Central memory CD8-positive, alpha-beta T cell (primary cell): ENCODE measurements around the gene OLFM3.

ENCODE experiments used
- ATAC-seq: fragments of 150-1000 bp; cut with Tn5 transposase; replicated peaks from 2 replicates; pipeline ENCODE4 v1.10.0; 2022; ENCODE audit warnings: mild to moderate bottlenecking, moderate FRiP score, moderate number of reproducible peaks; ENCODE audit not compliant: poor library complexity, severe bottlenecking; ENCODE audit errors: extremely low read depth
- DNase-seq, 2 donors: peaks; one replicate each; pipeline ENCODE4 v3.0.0; 2021; ENCODE audit warnings: low spot score in 2 of 2
- H3K27ac Mint-ChIP-seq: one replicate; pipeline ENCODE4 v1.8.0; 2022; ENCODE audit warnings: low read depth, mild to moderate bottlenecking, moderate library complexity, mixed read lengths
- H3K27me3 Mint-ChIP-seq: one replicate; pipeline ENCODE4 v1.8.0; 2022; ENCODE audit warnings: mixed read lengths
- H3K36me3 Mint-ChIP-seq: one replicate; pipeline ENCODE4 v1.8.0; 2022; ENCODE audit warnings: mild to moderate bottlenecking, moderate library complexity, mixed read lengths; ENCODE audit not compliant: insufficient read depth
- H3K4me1 Mint-ChIP-seq: one replicate; pipeline ENCODE4 v1.8.0; 2022; ENCODE audit warnings: mixed read lengths
- H3K4me3 Mint-ChIP-seq: one replicate; pipeline ENCODE4 v1.8.0; 2022; ENCODE audit warnings: mild to moderate bottlenecking, moderate library complexity, mixed read lengths
- H3K9me3 Mint-ChIP-seq: one replicate; pipeline ENCODE4 v1.8.0; 2022; ENCODE audit warnings: mixed read lengths

OLFM3 gene

GRCh38 chr1:101884621-101885020 lies 112.1 kb downstream of the OLFM3 start:
- Mint-ChIP-seq H3K27ac (no peak overlapping the region), H3K36me3 (no peaks in the 10 kb centered on the region), H3K9me3 (peaks cover 3% of the 10 kb centered on the region), H3K4me3 (no peak overlapping the region), H3K27me3 (no peaks in the 10 kb centered on the region), H3K4me1 (no peaks in the 10 kb centered on the region)
- ATAC-seq (no peak), DNase-seq (no peak)

GRCh38 chr1:101875891-101876290 lies 120.8 kb downstream of the OLFM3 start:
- no peak for ATAC-seq
- H3K9me3 Mint-ChIP-seq, result no peaks in the 10 kb centered on the region
- no peak overlapping the region for H3K4me3 Mint-ChIP-seq
- no peak overlapping the region for H3K27ac Mint-ChIP-seq
- no peak for DNase-seq
- H3K4me1 Mint-ChIP-seq, result no peaks in the 10 kb centered on the region
- H3K36me3 Mint-ChIP-seq, result no peaks in the 10 kb centered on the region
- no peaks in the 10 kb centered on the region for H3K27me3 Mint-ChIP-seq

GRCh38 chr1:101873672-101874071 lies 123.1 kb downstream of the OLFM3 start:
- ATAC-seq, result no peak
- no peak overlapping the region for H3K27ac Mint-ChIP-seq
- no peaks in the 10 kb centered on the region for H3K4me1 Mint-ChIP-seq
- DNase-seq, result no peak
- H3K9me3 Mint-ChIP-seq, result peaks cover 6% of the 10 kb centered on the region
- H3K27me3 Mint-ChIP-seq, result no peaks in the 10 kb centered on the region
- H3K4me3 Mint-ChIP-seq, result no peak overlapping the region
- H3K36me3 Mint-ChIP-seq, result no peaks in the 10 kb centered on the region

- DNase-seq (no peak), ATAC-seq (no peak)
- Mint-ChIP-seq H3K4me1 (no peaks in the 10 kb centered on the region), H3K36me3 (no peaks in the 10 kb centered on the region), H3K27me3 (no peaks in the 10 kb centered on the region), H3K4me3 (no peak overlapping the region), H3K9me3 (peaks cover 8% of the 10 kb centered on the region), H3K27ac (no peak overlapping the region)
Observed at GRCh38 chr1:101859941-101860340, 136.8 kb downstream of the OLFM3 start.

- H3K27ac Mint-ChIP-seq, result no peak overlapping the region
- no peak for ATAC-seq
Observed at GRCh38 chr1:101854271-101854670, 142.5 kb downstream of the OLFM3 start.

GRCh38 chr1:101852936-101853335 lies 143.8 kb downstream of the OLFM3 start:
- DNase-seq (no peak), ATAC-seq (no peak)
- H3K27me3 Mint-ChIP-seq, result no peaks in the 10 kb centered on the region
- H3K27ac Mint-ChIP-seq, result no peak overlapping the region
- no peaks in the 10 kb centered on the region for H3K9me3 Mint-ChIP-seq
- no peak overlapping the region for H3K4me3 Mint-ChIP-seq
- no peaks in the 10 kb centered on the region for H3K36me3 Mint-ChIP-seq
- no peaks in the 10 kb centered on the region for H3K4me1 Mint-ChIP-seq

More at GRCh38 chr1:101854271-101854670, 142.5 kb downstream of the OLFM3 start:
- DNase-seq, result no peak
- H3K4me1 Mint-ChIP-seq, result no peaks in the 10 kb centered on the region
- peaks cover 8% of the 10 kb centered on the region for H3K9me3 Mint-ChIP-seq
- no peak overlapping the region for H3K4me3 Mint-ChIP-seq
- H3K36me3 Mint-ChIP-seq, result no peaks in the 10 kb centered on the region
- no peaks in the 10 kb centered on the region for H3K27me3 Mint-ChIP-seq

- Mint-ChIP-seq H3K4me1 (no peaks in the 10 kb centered on the region), H3K27me3 (no peaks in the 10 kb centered on the region), H3K27ac (no peak overlapping the region), H3K9me3 (no peaks in the 10 kb centered on the region), H3K36me3 (no peaks in the 10 kb centered on the region), H3K4me3 (no peak overlapping the region)
- ATAC-seq, result no peak
- DNase-seq, result no peak
Observed at GRCh38 chr1:101849356-101849755, 147.4 kb downstream of the OLFM3 start.

- no peaks in the 10 kb centered on the region for H3K36me3 Mint-ChIP-seq
- no peak overlapping the region for H3K4me3 Mint-ChIP-seq
- H3K27me3 Mint-ChIP-seq, result no peaks in the 10 kb centered on the region
- DNase-seq, result no peak
- no peaks in the 10 kb centered on the region for H3K4me1 Mint-ChIP-seq
- no peak for ATAC-seq
- no peak overlapping the region for H3K27ac Mint-ChIP-seq
- no peaks in the 10 kb centered on the region for H3K9me3 Mint-ChIP-seq
Observed at GRCh38 chr1:101847626-101848025, 149.1 kb downstream of the OLFM3 start.

- ATAC-seq (no peak), DNase-seq (no peak)
- Mint-ChIP-seq H3K4me3 (no peak overlapping the region), H3K9me3 (no peaks in the 10 kb centered on the region), H3K27ac (no peak overlapping the region), H3K36me3 (no peaks in the 10 kb centered on the region), H3K27me3 (no peaks in the 10 kb centered on the region), H3K4me1 (no peaks in the 10 kb centered on the region)
Observed at GRCh38 chr1:101846820-101847219, 149.9 kb downstream of the OLFM3 start.

- no peak for DNase-seq
- ATAC-seq, result no peak
- Mint-ChIP-seq H3K27ac (no peak overlapping the region), H3K4me1 (no peaks in the 10 kb centered on the region), H3K4me3 (no peak overlapping the region), H3K36me3 (no peaks in the 10 kb centered on the region), H3K27me3 (peaks cover 8% of the 10 kb centered on the region), H3K9me3 (peaks cover 6% of the 10 kb centered on the region)
Observed at GRCh38 chr1:101843160-101843559, 153.6 kb downstream of the OLFM3 start.

- DNase-seq (no peak), ATAC-seq (no peak)
- H3K4me3 Mint-ChIP-seq, result no peak overlapping the region
- no peaks in the 10 kb centered on the region for H3K36me3 Mint-ChIP-seq
- peaks cover 8% of the 10 kb centered on the region for H3K27me3 Mint-ChIP-seq
- peaks cover 6% of the 10 kb centered on the region for H3K9me3 Mint-ChIP-seq
- no peaks in the 10 kb centered on the region for H3K4me1 Mint-ChIP-seq
- H3K27ac Mint-ChIP-seq, result no peak overlapping the region
Observed at GRCh38 chr1:101841824-101842223, 154.9 kb downstream of the OLFM3 start.

- no peak for ATAC-seq
- Mint-ChIP-seq H3K27ac (no peak overlapping the region), H3K4me1 (no peaks in the 10 kb centered on the region), H3K9me3 (no peaks in the 10 kb centered on the region), H3K4me3 (no peak overlapping the region), H3K27me3 (peaks cover under 1% of the 10 kb centered on the region), H3K36me3 (no peaks in the 10 kb centered on the region)
- no peak for DNase-seq
Observed at GRCh38 chr1:101835988-101836387, 160.7 kb downstream of the OLFM3 start.

- Mint-ChIP-seq H3K9me3 (peaks cover 5% of the 10 kb centered on the region), H3K27me3 (no peaks in the 10 kb centered on the region), H3K4me1 (no peaks in the 10 kb centered on the region), H3K4me3 (no peak overlapping the region), H3K27ac (no peak overlapping the region), H3K36me3 (no peaks in the 10 kb centered on the region)
- DNase-seq (no peak), ATAC-seq (no peak)
Observed at GRCh38 chr1:101833312-101833711, 163.4 kb downstream of the OLFM3 start.

- Mint-ChIP-seq H3K9me3 (peaks cover 10% of the 10 kb centered on the region), H3K27ac (no peak overlapping the region), H3K4me1 (no peaks in the 10 kb centered on the region), H3K27me3 (no peaks in the 10 kb centered on the region), H3K4me3 (no peak overlapping the region), H3K36me3 (no peaks in the 10 kb centered on the region)
- ATAC-seq, result no peak
- no peak for DNase-seq
Observed at GRCh38 chr1:101826416-101826815, 170.3 kb downstream of the OLFM3 start.
